AG04450 (cell line): ENCODE results near the gene SCYGR3. TPM values are rescaled to one million over a fixed set of nuclear protein-coding genes. Genes with fewer than 3 reads are reported as not detected.

Experiments used
- CTCF ChIA-PET: fragments of 300-600, 350-600 bp; formaldehyde crosslinking; extraction: SDS; loops from one replicate; lab custom pipeline; 2022; ENCODE audit warnings: antibody characterized with exemption, inconsistent platforms; lab: Charles Lee
- POLR2A ChIA-PET: fragments of 350-600 bp; formaldehyde crosslinking; extraction: SDS; loops from one replicate; lab custom pipeline; 2021; ENCODE audit warnings: antibody characterized with exemption, inconsistent platforms; lab: Yijun Ruan, JAX
- DNase-seq: peaks from one replicate; pipeline ENCODE4 v3.0.0-alpha.2; 2011; ENCODE audit warnings: low read depth, low spot score
- H3K27ac ChIP-seq: one replicate; pipeline ENCODE4 v1.5.1; 2012; ENCODE audit warnings: low read depth, low read length, control low read depth
- H3K27me3 ChIP-seq: one replicate; pipeline ENCODE4 v1.6.0; 2012; ENCODE audit warnings: low read length; ENCODE audit not compliant: control insufficient read depth, insufficient read depth
- H3K4me3 ChIP-seq: 2 replicates; pipeline ENCODE4 v1.5.1; 2011; ENCODE audit warnings: mild to moderate bottlenecking, low read depth, low read length, control low read depth
- H3K9me3 ChIP-seq: 2 replicates; pipeline ENCODE4 v1.5.1; 2012; ENCODE audit warnings: low read length; ENCODE audit not compliant: control insufficient read depth, insufficient read depth
- CTCF ChIP-seq: IDR thresholded peaks from 2 replicates; pipeline ENCODE4 v1.5.1; 2011; ENCODE audit warnings: low read depth, low read length, control low read depth, inconsistent platforms
- polyA plus RNA-seq: library from polyadenylated mRNA; depleted of rRNA; stranded (reverse); fragments of >200 nt; gene quantifications from 2 replicates; pipeline ENCODE4 v1.2.3, GENCODE V29; 2011

SCYGR3 gene
- polyA plus RNA-seq, 1 experiment, result not detected

- Histone ChIP-seq H3K4me3 (no peak overlapping the region), H3K9me3 (no peaks in the 10 kb centered on the region), H3K27me3 (no peaks in the 10 kb centered on the region), H3K27ac (no peak overlapping the region)
- POLR2A ChIA-PET, result no interaction called here
- TF ChIP-seq CTCF, result no peak
- no peak for DNase-seq
- CTCF ChIA-PET, result no interaction called here
Observed at GRCh38 chr2:227597998-227598397, 16.6 kb downstream of the SCYGR3 start.

- H3K4me3 ChIP-seq, result no peak overlapping the region
- no peak overlapping the region for H3K27ac ChIP-seq
- DNase-seq, result no peak
- POLR2A ChIA-PET, result no interaction called here
- CTCF ChIA-PET, result no interaction called here
- no peaks in the 10 kb centered on the region for H3K27me3 ChIP-seq
- H3K9me3 ChIP-seq, result no peaks in the 10 kb centered on the region
- TF ChIP-seq CTCF, result no peak
Observed at GRCh38 chr2:227597036-227597435, 17.6 kb downstream of the SCYGR3 start.

- Histone ChIP-seq H3K27ac (no peak overlapping the region), H3K27me3 (no peaks in the 10 kb centered on the region), H3K4me3 (no peak overlapping the region), H3K9me3 (no peaks in the 10 kb centered on the region)
- no peak for DNase-seq
- ChIA-PET POLR2A (no interaction called here), CTCF (no interaction called here)
- TF ChIP-seq CTCF, result no peak
Observed at GRCh38 chr2:227595797-227596196, 18.8 kb downstream of the SCYGR3 start.

GRCh38 chr2:227592694-227593387 lies 21.8 kb downstream of the SCYGR3 start:
- H3K4me3 ChIP-seq, result no peak overlapping the region
- ChIA-PET POLR2A (no interaction called here), CTCF (no interaction called here)
- H3K27ac ChIP-seq, result no peak overlapping the region
- H3K27me3 ChIP-seq, result no peaks in the 10 kb centered on the region
- no peaks in the 10 kb centered on the region for H3K9me3 ChIP-seq
- no peak for TF ChIP-seq CTCF
- no peak for DNase-seq

GRCh38 chr2:227582369-227582768 lies 32.3 kb downstream of the SCYGR3 start:
- H3K9me3 ChIP-seq, result no peaks in the 10 kb centered on the region
- no peak overlapping the region for H3K4me3 ChIP-seq
- ChIA-PET POLR2A (no interaction called here), CTCF (no interaction called here)
- no peak for TF ChIP-seq CTCF
- no peak overlapping the region for H3K27ac ChIP-seq
- no peak for DNase-seq
- no peaks in the 10 kb centered on the region for H3K27me3 ChIP-seq
